ENCODE results near the gene ATP1B3. TPM values are rescaled to one million over a fixed set of nuclear protein-coding genes. Genes with fewer than 3 reads are reported as not detected.
A peak's percentile ranks its signal among the peaks of the same experiment; 100 is the strongest.
"Not testable (repeated sequence)": the region's sequence is repeated elsewhere in the genome, so short reads cannot be mapped to it uniquely, and the experiment has no call there.

Gene ATP1B3
- total RNA-seq, 2 donors from 2014 or later, result 231 to 374 TPM

DNA sequence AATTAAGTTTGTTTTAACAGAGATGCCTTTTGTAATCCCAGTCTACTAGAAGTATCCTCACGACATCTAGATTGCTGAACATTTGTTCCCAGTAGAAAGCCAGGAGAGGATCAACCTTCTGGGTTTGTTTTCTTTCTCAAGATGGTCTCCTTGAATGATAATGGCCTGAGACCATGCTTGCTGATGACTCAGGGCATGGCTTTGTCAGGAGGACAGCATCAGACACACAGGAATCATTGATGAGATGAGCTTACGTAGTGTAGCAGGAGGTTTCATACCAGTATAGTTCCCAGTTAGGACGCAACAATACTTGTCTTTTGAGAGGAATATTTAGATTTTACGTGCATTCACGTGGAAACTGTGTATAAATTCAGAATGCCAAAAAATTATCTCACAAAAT lies 38.6 kb downstream of the ATP1B3 start:
- Histone ChIP-seq H3K27ac (no peak overlapping the region), H3K27me3 (no peaks in the 10 kb centered on the region), H3K9me3 (no peaks in the 10 kb centered on the region), H3K4me1 (no peaks in the 10 kb centered on the region), H3K36me3 (peaks cover 3% of the 10 kb centered on the region), H3K4me3 (no peak overlapping the region), H3K9ac (ENCODE audit: low read depth in 2 of 2, low read length in 2 of 2) (no peak overlapping the region)
- TF ChIP-seq, protein P1, sequence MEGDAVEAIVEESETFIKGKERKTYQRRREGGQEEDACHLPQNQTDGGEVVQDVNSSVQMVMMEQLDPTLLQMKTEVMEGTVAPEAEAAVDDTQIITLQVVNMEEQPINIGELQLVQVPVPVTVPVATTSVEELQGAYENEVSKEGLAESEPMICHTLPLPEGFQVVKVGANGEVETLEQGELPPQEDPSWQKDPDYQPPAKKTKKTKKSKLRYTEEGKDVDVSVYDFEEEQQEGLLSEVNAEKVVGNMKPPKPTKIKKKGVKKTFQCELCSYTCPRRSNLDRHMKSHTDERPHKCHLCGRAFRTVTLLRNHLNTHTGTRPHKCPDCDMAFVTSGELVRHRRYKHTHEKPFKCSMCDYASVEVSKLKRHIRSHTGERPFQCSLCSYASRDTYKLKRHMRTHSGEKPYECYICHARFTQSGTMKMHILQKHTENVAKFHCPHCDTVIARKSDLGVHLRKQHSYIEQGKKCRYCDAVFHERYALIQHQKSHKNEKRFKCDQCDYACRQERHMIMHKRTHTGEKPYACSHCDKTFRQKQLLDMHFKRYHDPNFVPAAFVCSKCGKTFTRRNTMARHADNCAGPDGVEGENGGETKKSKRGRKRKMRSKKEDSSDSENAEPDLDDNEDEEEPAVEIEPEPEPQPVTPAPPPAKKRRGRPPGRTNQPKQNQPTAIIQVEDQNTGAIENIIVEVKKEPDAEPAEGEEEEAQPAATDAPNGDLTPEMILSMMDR (IDR thresholded peaks at IDR 0.05), result no peak
- intact Hi-C loops (cut with DNase I), result no loop called here
- DNase-seq, result no peak

DNA sequence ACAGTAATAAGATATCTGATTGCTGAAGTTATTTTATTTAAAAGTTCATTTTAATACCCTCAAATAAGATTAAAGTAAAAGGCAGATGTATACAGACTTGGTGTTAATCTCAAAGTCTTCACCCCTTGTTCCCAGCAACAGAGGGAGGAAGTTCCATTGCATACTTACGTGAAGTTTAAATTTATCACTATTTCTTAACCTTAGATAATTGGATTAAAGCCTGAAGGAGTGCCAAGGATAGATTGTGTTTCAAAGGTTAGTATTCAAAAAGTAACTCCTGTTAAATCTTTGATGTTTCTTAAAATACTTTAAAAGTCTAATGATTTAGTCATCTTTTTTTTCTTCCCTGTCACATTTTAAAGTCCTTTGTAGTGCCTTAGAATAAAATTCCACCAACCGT lies 39.3 kb downstream of the ATP1B3 start:
- Histone ChIP-seq H3K27me3 (no peaks in the 10 kb centered on the region), H3K9ac (ENCODE audit: low read depth in 2 of 2, low read length in 2 of 2) (no peak overlapping the region), H3K9me3 (no peaks in the 10 kb centered on the region), H3K4me3 (no peak overlapping the region), H3K36me3 (peaks cover 3% of the 10 kb centered on the region), H3K4me1 (no peaks in the 10 kb centered on the region), H3K27ac (no peak overlapping the region)
- TF ChIP-seq, protein P1 (IDR thresholded peaks at IDR 0.05), result no peak
- DNase-seq, result no peak
- intact Hi-C loops (cut with DNase I), result no loop called here

DNA sequence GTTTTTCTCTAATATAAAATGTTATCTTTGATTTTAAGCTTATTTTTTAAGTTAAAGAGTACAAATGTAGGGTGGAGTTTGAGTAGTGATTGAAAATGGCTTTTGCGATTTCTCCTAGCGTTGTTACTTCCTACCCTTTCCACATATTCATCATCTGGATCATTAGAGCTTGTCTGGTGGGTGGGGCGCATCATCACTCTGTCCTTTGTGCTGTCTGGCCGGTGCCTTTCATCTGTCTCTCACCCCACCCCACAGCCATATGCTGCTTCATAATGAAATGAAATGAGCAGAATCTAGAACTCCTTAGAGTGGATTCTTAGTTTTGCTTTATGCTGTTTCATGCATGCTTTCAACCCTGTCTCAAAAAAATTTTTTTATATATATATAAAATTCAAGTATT lies 44.3 kb downstream of the ATP1B3 start:
- Histone ChIP-seq H3K4me3 (no peak overlapping the region), H3K36me3 (peaks cover 3% of the 10 kb centered on the region), H3K9me3 (no peaks in the 10 kb centered on the region), H3K27me3 (no peaks in the 10 kb centered on the region), H3K27ac (no peak overlapping the region), H3K9ac (ENCODE audit: low read depth in 2 of 2, low read length in 2 of 2) (no peak overlapping the region), H3K4me1 (no peaks in the 10 kb centered on the region)
- intact Hi-C loops (cut with DNase I), result no loop called here
- TF ChIP-seq, protein P1 (IDR thresholded peaks at IDR 0.05), result no peak
- DNase-seq, result peak; percentile 7

DNA sequence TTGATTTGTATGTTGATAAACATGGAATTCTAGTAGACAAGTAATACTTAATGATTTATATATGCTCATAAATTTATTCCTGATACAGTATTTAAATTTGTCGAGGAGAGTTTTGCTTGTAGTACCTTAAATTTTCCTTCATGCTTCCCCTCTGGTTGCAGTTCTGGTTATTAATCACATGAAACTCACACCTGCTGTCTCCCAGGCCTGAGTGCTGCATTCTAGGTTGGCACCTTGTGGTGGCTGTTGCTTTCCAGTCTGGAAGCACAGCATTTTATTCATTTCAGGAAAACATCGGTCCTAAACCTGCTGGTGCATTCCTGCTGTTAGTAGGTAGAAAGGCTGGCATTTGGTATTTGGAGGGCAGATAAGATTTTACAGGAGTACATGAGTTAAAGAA lies 44.9 kb downstream of the ATP1B3 start:
- no peak overlapping the region for H3K27ac ChIP-seq
- no peaks in the 10 kb centered on the region for H3K4me1 ChIP-seq
- DNase-seq, result peak; percentile 9
- H3K9me3 ChIP-seq, result no peaks in the 10 kb centered on the region
- peaks cover 3% of the 10 kb centered on the region for H3K36me3 ChIP-seq
- TF ChIP-seq, protein P1 (IDR thresholded peaks at IDR 0.05), result no peak
- no peak overlapping the region for H3K9ac ChIP-seq (ENCODE audit: low read depth in 2 of 2, low read length in 2 of 2)
- no peak overlapping the region for H3K4me3 ChIP-seq
- no peaks in the 10 kb centered on the region for H3K27me3 ChIP-seq
- intact Hi-C loops (cut with DNase I), result no loop called here

DNA sequence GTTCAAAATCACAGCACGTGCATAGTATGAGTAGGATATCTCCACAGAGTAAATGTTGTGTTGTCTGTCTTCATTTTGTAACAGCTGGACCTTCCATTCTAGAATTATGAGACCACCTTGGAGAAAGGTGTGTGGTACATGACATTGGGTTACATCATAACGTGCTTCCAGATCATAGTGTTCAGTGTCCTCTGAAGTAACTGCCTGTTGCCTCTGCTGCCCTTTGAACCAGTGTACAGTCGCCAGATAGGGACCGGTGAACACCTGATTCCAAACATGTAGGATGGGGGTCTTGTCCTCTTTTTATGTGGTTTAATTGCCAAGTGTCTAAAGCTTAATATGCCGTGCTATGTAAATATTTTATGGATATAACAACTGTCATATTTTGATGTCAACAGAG lies 49.2 kb downstream of the ATP1B3 start:
- H3K27ac ChIP-seq; H3K9me3 ChIP-seq; H3K4me3 ChIP-seq; H3K27me3 ChIP-seq; H3K4me1 ChIP-seq; H3K9ac ChIP-seq (ENCODE audit: low read depth in 2 of 2, low read length in 2 of 2); H3K36me3 ChIP-seq; intact Hi-C loops (cut with DNase I): not testable (repeated sequence)
- peak; percentile 4 for DNase-seq

DNA sequence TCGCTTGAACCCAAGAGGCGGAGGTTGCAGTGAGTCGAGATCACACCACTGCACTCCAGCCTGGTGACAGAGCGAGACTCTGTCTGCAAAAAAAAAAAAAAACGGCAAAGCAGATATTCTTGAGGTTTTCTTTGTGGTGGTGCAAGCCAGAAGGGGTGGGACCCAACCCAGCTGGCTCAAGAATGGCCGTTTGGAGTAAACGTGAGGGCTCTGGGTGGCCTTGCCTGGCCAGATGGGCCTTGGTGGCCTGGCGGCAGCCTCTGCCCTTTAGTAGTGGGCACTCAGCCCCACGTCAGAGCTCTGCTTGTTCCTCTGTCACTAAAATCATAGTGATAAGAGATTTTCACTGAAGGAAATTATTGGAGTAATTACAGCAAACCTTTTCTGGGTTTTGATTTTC lies 50.5 kb downstream of the ATP1B3 start:
- H3K9ac ChIP-seq (ENCODE audit: low read depth in 2 of 2, low read length in 2 of 2), result no peak overlapping the region
- no peaks in the 10 kb centered on the region for H3K9me3 ChIP-seq
- H3K4me3 ChIP-seq, result no peak overlapping the region
- no peaks in the 10 kb centered on the region for H3K36me3 ChIP-seq
- TF ChIP-seq, protein P1 (IDR thresholded peaks at IDR 0.05), result no peak
- no peaks in the 10 kb centered on the region for H3K27me3 ChIP-seq
- no peak overlapping the region for H3K27ac ChIP-seq
- no peaks in the 10 kb centered on the region for H3K4me1 ChIP-seq
- intact Hi-C loops (cut with DNase I), result no loop called here
- DNase-seq, result no peak

Data from colonic mucosa (tissue), 4 donors.